GM19452 (cell line): ENCODE data around the gene MYZAP.
"Not testable (repeated sequence)": the region's sequence is repeated elsewhere in the genome, so short reads cannot be mapped to it uniquely, and the experiment has no call there.

Experiments
- ATAC-seq: cut with Tn5 transposase; IDR thresholded peaks from one replicate; pipeline ENCODE4 v1.9.1; 2021; ENCODE audit not compliant: unreplicated experiment

Gene MYZAP

DNA sequence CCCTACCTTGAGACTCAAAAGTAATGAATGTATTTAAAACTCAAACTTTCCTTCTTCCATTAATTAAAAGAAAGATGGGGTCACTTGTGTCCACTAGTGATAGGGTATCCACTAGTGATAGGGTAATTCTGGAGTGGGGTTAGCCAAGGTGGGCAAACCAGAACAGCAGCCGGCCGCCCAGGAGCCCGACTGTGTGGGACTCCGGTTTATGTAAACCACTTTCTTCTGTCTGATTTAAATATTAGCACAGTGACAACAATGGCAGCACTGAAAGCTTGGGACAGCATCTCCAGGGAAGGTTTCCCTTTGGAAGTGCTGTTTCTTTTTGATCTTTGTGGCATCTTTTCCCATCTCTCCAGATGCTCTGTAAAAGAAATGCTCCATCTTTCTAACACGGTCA is 722 bp downstream of the MYZAP start:
- no peak for ATAC-seq

DNA sequence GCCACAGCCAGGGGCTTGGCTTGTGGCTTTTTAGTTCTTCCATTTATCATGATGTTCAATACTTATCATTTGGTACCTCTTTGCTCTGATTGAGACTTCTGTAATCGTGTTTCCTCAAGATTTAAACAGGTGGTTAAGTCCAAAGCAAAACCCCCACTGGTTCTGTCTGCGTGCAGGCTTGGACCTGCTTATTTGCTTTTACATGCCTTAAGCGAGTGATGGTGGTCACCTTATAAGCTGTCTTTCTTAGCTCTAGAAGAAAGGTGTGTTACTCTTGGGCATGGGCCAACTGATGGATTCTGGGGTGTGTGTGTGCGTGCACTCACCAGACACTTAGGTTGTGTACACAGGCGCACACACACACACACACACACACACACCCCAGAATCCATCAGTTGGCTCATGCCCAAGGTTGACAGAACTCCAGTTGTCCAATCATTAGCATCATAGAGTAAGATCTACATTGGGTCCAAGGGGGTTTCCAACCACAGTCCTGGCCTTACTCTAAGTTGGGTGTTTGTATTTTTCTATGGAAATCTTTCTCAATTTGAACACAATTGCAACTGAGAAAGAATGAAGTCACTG is 1.2 kb downstream of the MYZAP start:
- ATAC-seq: no peak

DNA sequence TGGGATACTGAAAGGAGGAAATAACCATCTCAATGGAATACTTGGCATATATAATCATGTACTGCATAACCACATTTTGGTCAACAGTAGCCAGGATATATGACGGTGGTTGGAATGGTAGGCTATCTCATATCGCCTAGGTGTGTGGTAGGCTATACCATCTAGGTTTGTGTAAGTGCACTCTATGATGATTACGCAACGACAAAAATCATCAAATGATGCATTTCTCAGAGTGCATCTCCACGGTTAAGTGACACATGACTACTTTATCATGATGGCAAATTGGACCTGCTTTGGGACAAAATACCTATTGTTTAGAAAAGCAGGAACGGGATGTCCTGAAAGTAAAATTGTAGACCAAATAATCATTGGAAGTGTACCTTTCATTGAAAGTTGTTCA is 2.8 kb downstream of the MYZAP start:
- no peak for ATAC-seq

DNA sequence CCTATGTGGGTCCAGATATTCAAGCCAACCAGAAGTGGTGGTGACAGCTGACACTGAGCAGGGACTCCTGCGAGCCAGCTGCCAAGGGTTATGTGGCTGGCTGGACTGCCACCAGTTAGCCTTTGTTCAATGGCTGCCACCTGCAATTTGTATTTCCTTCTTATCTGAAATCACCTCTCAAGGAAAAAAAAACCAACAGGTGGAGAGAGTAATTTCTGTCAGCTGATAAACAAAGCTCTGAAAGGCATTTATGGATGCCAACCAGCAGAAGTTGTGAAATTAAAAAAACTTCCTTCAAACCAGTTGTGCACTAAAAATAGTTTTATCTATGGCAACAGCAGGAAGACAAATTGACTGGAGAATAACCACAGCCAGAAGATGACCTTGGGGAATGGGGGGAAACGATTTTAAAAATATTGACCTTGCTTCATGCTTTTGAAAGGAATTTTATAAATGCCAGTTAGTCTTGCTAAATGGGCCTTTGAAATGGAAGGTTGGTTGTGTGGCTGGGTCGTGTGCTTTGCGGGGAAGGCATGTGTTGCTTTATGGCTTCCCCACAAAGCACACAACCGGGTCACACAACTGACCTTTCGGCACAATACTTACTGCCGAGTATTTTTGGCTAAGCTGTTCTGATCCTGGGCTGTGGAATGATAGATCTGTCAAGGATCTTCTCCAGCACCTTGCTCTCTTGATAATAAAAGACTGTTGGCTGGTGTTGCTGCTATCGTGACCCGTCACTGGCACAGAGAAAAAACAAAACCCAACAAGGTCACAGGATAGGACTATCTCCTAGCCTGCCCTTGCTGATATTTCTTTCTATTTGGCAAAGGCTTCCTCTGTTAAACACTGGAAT is 3.5 kb downstream of the MYZAP start:
- no peak for ATAC-seq

DNA sequence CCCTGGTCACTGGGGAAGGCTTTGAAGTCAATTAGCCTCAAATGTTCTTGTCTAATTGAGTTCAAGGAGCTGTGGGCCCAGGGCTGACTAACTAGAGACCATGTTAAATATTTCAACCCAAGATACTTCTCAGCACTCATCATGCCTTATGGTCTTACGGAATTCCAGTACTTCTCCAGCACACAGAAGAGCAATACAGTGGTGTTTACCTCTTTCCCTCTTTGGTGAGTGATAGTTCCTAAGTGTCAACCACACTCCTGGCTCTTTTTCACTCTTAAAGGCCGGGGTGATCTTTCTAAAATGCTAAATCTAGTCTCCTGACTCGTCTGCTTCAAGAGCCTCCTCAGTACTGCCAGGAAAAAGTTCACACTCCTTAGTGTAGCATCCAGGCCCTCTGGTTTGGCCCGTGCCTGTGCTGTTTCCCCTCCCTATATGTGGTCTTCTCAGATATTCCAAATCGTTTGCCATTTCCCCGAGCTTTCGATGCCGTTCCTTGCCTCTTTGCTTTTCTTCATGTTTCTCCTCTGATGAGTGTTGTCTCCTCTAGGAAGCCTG is 4.7 kb downstream of the MYZAP start:
- ATAC-seq: no peak

DNA sequence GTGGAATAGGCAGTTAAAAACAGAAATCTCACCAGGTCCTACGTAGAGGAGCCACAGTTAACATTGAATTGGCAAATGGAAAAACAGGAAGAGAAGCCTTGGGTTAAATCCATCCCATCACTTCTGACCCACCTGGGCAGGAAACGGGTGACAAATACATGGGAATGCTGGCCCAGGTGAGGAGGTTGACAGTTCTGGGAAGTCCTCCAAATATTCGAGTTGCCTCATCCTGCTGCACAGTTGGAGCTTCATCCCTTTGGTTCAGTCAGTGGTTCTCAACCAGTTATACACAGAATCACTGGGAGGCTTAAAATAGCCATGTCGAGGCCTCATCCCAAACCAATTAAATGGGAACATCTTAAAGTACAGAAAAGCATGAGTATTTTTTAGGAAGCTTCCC is 5.3 kb downstream of the MYZAP start:
- no peak for ATAC-seq

DNA sequence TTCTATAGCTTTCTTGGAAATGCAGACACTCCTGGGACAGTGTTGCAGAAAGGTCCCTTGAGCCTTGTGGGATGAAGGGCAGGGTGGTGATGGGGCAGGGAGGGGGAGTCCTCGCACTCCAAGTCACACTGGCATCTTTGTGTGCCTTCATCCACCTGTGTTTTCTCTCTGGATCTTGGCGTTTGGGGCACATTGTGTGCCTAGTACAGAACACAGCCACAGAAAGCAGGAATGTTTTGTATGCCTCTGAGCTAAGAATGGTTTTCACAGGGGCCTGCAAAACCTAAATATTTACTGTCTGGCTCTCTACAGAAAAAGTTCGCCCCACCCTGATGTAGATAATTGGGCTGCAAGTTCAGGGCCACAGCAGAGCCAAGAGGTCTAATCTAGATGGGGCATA is 5.7 kb downstream of the MYZAP start:
- ATAC-seq: no peak

DNA sequence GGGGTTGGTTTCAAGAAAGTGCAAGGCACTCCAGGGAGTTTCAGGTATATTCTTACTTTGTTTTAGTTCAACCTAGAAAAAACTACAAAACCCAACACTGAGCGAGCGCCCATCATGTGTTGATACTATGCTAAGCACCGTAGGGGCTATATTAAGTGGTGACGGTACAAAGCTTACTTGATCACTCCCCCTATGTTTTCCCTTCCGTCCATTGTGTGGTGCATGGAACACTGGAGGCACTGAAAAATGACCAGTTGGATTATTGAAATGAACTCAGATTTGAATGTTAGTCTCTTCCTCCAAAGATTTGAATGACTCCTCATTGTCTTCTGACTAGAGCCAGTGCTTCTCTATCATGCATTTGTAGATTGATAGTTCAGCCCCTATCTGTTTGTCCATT is 6.6 kb downstream of the MYZAP start:
- no peak for ATAC-seq

DNA sequence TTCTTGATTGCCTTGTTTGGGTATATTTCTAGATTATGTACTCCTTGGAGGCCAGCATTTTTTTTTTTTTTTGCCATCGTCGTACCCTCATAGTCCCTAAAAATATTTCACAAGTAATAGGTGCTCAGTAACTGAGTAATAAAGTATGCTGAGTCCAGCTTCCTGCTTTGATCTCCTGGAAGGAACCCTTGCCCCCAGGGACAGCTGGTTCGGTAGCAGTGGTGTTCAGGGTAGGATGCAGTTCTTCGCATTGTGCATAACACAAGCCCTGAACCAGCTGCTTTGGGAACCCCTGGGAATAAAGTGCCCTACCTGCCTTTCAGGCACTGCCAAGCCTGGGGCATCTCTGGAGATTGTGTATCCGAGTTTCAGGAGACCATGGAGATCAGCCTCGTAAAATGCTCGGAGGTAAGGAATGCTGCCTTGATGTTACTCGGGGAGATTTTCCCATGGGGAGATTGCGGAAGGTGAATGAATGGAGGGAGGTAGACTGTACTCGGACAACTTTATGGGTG is 7.6 kb downstream of the MYZAP start:
- no peak for ATAC-seq

DNA sequence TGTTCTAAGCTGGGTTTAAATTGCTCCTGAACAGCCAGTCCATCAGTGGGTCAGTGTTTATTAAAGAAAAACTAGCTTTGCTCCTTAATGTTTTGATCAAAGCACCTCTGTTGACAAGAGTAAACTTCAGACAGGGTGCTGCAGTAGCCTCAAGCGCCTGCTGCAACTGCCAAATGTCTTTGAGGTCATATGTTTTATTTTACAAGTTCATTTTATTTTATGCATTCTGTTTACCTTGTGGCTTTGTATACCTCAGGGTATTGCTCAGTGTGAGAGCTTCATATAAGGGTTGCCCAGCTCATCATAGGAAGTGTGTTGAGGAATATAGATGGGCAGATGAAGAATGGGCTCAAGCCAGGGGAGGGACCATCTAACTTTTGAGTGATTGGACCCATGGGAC is 8.5 kb downstream of the MYZAP start:
- ATAC-seq: no peak

DNA sequence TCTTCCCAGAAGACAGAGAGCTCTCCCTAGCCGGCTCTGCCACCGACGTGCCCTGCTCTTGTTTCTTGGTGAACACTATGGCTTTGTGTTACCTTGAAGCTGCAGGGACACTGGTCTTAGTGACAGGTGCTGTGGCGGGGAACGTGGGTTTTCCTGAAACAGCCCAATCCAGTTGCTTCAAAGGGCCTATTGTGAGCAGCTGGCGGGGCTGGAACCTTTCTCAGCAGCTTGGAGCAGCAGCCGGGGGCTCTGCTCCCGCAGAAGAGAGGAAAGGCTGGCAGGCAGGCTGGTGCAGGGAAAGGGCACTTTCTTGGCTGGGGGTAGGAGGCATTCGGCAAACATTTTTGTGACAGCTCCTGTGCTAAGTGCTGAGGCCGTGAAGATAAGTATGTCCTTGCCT is 12.8 kb downstream of the MYZAP start:
- no peak for ATAC-seq

DNA sequence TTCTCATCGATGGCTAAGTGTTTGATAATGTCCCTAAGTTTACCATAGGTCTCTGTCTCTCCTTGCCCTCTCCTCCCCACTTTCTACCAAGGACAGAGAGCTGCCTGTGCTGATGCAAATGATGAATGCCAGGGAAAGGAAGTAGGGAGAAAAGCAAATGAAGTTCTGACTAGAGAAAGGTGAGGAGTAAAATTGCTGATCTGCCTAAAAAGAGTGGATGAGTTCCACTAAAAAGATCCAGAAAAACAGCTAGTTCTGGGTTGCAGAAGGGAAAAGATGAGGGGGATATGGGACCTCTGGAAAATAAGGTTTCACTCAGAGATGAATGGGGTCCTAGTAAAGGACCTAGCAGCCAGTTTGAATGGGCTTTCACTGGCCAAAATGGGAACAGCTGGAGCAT is 13.8 kb downstream of the MYZAP start:
- ATAC-seq: no peak

DNA sequence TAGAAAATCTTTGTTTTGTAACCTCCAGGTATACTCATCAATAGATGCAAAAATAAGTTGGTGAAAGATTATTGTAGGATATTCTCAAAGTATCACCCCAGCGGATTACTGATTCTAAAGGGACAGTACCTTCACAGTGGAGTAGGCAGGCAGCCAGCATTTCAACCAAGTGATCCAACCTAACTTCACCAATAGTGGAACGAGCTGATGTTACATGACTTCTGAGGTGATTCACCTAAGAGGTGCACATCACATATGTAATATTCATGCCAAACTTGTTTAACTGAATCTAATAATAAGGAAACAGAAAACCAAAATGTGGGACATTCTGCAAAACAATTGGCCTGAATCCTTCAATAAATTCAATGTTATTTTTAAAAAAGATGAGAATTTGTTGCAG is 14.3 kb downstream of the MYZAP start:
- ATAC-seq: no peak

DNA sequence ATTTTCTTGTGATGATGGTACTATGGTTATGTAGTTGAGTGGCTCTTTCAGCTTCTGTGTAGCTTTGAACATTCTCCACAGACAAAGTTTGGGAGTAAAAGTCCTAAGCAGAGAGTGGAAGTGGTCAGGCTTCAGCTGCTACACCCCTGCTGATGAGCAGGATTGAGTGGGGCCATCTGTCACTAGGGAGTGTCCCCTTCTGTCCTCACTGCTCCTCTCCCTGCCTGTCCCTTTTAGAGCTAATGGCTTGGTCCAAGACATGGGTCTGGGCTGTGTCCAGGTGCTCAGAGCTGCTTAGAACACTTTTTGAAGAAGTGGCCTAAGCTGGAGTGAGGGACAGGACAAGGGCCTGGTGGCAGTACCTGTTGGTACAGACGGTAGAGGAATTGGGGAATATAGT is 15.1 kb downstream of the MYZAP start:
- no peak for ATAC-seq

DNA sequence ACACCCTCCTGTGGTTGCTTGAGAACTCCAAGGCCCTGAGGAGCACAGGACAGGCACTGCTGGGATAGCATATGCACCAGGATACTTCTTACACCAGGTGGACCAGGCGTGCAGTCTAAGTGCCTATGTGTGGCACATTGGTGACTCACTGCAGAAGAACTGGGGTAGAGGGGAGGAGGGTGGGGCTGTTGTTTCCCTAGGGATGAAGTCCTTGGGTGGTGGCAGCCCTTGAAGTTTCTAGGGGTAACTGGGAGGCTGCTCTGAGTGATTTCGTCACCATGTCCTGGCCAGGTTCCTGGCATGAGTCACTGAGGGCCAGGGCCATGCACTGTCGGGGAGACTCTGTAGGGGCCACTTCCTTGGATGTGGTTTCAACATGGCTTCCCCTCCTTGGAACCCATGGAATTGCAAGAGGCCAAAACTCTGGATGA is 15.9 kb downstream of the MYZAP start:
- no peak for ATAC-seq

DNA sequence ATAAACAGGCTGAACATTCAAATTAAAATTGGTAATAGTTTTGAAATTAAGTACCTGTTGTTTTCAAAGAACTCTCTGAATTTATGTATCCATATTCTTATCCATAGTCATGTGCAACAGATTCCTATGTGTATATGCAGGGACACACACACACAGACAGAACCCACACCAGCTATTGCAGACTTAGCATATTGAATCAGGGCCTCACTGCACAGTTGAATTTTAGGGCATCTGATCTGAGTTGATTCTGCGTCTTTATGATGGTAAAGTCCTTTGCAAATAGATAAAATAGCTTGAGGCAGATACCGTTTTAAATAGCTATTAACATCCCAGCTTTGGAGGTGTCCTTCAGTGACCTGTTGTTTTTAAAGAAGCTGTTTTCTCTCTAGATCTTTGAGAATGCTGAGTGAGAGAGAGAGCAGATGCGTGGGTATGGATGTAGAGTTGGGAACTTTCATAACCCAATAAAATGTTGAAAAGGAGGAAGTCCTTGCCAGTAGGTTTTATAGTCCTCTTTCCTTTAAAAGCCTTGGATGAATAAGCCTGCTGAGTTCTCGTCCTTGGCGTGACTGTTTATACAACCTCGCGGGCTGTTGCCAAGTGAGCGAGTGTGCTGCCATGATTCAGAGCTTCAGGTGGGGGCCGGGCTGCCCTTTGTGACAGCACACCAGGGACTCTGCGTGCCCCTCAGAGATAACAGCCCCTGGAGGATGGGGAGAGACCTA is 18.3 kb downstream of the MYZAP start:
- no peak for ATAC-seq

DNA sequence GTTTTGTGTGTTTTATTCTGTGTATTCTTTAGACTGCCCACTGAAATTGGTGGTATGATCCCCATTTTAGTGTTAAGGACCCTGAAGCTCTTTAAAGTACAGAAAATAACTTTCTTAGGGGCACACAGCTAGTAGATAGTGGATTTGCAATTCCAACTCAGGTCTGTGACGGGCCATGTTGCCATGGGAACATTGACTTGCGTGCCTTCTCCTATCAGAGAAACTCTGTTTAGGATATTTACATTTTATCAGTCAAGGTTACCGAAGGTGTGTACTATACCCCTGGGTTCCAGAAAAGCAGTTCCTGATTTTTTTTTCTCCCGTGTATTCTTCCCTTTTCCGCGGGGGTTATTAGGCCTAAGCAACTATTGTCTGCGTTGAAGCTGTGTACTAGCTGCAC is 19.4 kb downstream of the MYZAP start:
- no peak for ATAC-seq

DNA sequence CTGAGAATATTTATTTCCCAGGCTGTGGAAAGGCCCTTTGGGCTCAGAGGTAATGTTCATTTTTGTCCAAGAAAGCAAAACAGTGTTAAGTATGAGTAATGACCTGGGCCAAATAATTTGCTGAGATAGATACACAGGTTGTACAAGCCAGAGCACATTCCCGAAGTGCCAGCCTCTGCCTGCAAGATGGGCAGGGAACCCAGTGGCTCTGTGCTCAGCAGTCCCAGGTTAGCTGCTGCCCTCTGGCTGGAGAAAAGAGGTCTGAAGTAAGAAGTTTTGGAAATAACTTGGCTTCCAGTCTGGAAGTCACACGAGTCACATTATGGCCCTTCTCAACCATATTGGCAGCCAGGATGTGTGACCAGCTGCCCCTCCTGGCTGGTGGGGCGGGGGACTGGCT is 20.2 kb downstream of the MYZAP start:
- ATAC-seq: no peak

DNA sequence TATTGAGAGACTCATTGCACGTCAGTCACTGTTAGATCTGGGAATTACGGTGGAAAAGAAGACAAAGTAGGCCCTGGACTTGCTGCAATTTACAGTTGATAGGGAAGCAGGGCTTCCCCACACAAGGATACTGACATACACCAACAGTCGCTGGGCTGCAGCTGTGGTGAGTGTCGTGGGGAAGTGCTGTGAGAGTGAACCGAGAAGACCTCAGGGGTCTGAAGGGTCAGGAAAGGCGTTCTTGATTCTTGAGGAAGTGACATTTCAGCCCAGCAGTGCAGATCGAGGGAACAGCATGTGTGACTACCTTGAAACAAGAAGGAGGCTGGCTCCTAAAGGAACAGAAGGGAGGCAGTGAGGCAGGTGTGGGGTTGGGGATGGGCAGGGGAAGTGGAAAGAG is 22.5 kb downstream of the MYZAP start:
- ATAC-seq: no peak

DNA sequence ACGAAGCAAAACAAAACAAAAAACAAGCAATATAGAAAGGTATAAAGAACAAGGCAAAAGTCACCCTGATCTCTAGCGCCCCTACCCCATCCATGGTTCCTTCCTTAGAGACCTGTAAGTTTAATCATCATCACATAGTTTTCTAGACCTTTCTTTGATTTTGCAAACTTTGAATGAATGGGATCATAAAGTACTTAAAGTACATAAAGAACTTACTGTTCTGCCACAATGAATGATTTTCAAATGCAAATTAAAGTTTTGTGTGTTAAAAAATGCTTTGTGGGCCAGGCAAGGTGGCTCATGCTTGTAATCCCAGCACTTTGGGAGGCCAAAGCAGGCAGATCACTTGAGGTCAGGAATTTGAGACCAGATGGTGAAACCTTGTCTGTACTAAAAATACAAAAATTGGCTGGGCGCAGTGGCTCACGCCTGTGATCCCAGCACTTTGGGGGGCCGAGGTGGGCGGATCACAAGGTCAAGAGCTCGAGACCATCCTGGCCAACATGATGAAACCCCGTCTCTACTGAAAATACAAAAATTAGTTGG is 24.3 kb downstream of the MYZAP start:
- ATAC-seq: not testable (repeated sequence)

DNA sequence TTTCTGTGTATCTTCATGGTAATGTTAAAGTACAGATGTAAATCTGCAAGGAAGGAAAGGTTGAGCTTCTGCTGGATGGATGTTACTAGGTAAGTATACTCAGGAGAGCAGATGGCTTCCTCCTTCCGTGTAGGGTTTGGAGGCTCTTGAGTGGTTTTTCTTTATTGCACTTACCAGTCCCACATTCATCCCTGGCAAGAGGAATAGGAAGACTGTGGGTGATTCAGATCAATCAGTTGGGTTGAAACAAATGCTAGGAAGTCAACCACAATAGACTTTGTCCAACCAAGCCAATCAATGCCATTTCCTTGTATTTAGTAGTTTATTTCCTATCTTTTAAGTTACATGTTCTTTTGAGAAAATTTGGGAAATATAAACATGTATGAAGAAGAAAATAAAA is 26.6 kb downstream of the MYZAP start:
- ATAC-seq: no peak
